Small intestine (tissue), 16 donors: ENCODE measurements around the gene ST8SIA4. TPM values are rescaled to one million over a fixed set of nuclear protein-coding genes. Genes with fewer than 3 reads are reported as not detected.

Experiments used
- DNase-seq, 2 donors: peaks; one replicate each; pipeline versions ENCODE4 v3.0.0 to v3.0.0-alpha.2; 2013
- FAIRE-seq: peaks from 2 replicates; lab custom pipeline; 2012; peaks lifted over from hg19 to GRCh38; lab: Jason Lieb, UNC
- H3K27ac ChIP-seq, 3 donors: one replicate each; pipeline ENCODE4 v1.5.1; 2013; ENCODE audit warnings: low read length in 2 of 3, mild to moderate bottlenecking in 2 of 3, control low read depth in 1 of 3, inconsistent platforms in 1 of 3, low read depth in 1 of 3, moderate library complexity in 1 of 3
- H3K27me3 ChIP-seq, 3 donors: one replicate each; pipeline ENCODE4 v1.6.1; 2013; ENCODE audit warnings: low read length in 3 of 3, inconsistent platforms in 1 of 3; ENCODE audit not compliant: control insufficient read depth in 3 of 3, insufficient read depth in 3 of 3
- H3K36me3 ChIP-seq, 3 donors: one replicate each; pipeline ENCODE4 v1.6.1; 2013; ENCODE audit warnings: low read length in 3 of 3, inconsistent platforms in 1 of 3, low read depth in 1 of 3, mild to moderate bottlenecking in 1 of 3, moderate library complexity in 1 of 3; ENCODE audit not compliant: control insufficient read depth in 3 of 3, insufficient read depth in 2 of 3
- H3K4me1 ChIP-seq, 3 donors: one replicate each; pipeline ENCODE4 v1.6.1; 2013; ENCODE audit warnings: low read length in 2 of 3, inconsistent platforms in 1 of 3, low read depth in 1 of 3, mild to moderate bottlenecking in 1 of 3, moderate library complexity in 1 of 3; ENCODE audit not compliant: control insufficient read depth in 3 of 3, insufficient read depth in 2 of 3
- H3K4me3 ChIP-seq, 3 donors: one replicate each; pipeline ENCODE4 v1.5.1; 2013; ENCODE audit warnings: low read length in 3 of 3, control low read depth in 1 of 3, inconsistent platforms in 1 of 3, low read depth in 1 of 3, mild to moderate bottlenecking in 1 of 3, moderate library complexity in 1 of 3
- H3K9me3 ChIP-seq, 2 donors: one replicate each; pipeline ENCODE4 v1.6.1; 2013; ENCODE audit warnings: low read depth in 1 of 2, low read length in 1 of 2; ENCODE audit not compliant: control insufficient read depth in 2 of 2, insufficient read depth in 1 of 2
- WGBS, 3 donors: extraction: QIAGEN DNeasy Blood & Tissue Kit; methylation state at CpG; one replicate each; pipeline ENCODE4 v1.1.7; 2013; 5-methylcytosine and 5-hydroxymethylcytosine counted together
- long read RNA-seq, 10 donors: transcript quantifications; one replicate each; lab custom pipeline, GENCODE V29; 2026
- polyA plus RNA-seq, 4 donors: library from polyadenylated mRNA; stranded (reverse) in 3 of 4; unstranded in 1 of 4; fragments of 200-250 nt in 3 of 4; fragments of 120-200 nt in 1 of 4; gene quantifications; one replicate each; pipeline versions ENCODE4 v1.2.1 to v1.2.3, GENCODE V29; 2013
- donor health status: healthy with polysubstance abuse.
- donor health status: control.
- donor health status: control.
- donor health status: Bipolar disorder and iron deficiency.
- donor health status: healthy.

The ST8SIA4 gene
- polyA plus RNA-seq: 1 to 10 TPM in 3 of 4 donors, under 1 TPM in 1; 0.27 to 5.9 (median 1.5) TPM
- long read RNA-seq, donor 1, full-length matches to known transcripts: 5 of 5 reads
- long read RNA-seq, donor 1, partial matches to known transcripts: 0 of 5 reads
- long read RNA-seq, donor 1, other reads (novel, unspliced or antisense): 0 of 5 reads
- long read RNA-seq, donor 2, full-length matches to known transcripts: 1 of 1 reads
- long read RNA-seq, donor 2, partial matches to known transcripts: 0 of 1 reads
- long read RNA-seq, donor 2, other reads (novel, unspliced or antisense): 0 of 1 reads
- long read RNA-seq, donor 3, full-length matches to known transcripts: 1 of 1 reads
- long read RNA-seq, donor 3, partial matches to known transcripts: 0 of 1 reads
- long read RNA-seq, donor 3, other reads (novel, unspliced or antisense): 0 of 1 reads
- long read RNA-seq, donor 4: 0 reads
- long read RNA-seq, donor 5: 0 reads
- long read RNA-seq, donor 6, full-length matches to known transcripts: 2 of 2 reads
- long read RNA-seq, donor 6, partial matches to known transcripts: 0 of 2 reads
- long read RNA-seq, donor 6, other reads (novel, unspliced or antisense): 0 of 2 reads
- long read RNA-seq, donor 7: 0 reads
- long read RNA-seq, donor 8: 0 reads
- long read RNA-seq, donor 9, partial matches to known transcripts: 0 of 1 reads
- long read RNA-seq, donor 9, other reads (novel, unspliced or antisense): 0 of 1 reads
- long read RNA-seq, donor 10, full-length matches to known transcripts: 4 of 4 reads
- long read RNA-seq, donor 10, partial matches to known transcripts: 0 of 4 reads
- long read RNA-seq, donor 10, other reads (novel, unspliced or antisense): 0 of 4 reads

GRCh38 chr5:100903039-100903887, at the start of gene ST8SIA4:
ST8SIA4 (minus strand) TSS chr5:100903282; CDS start chr5:100902955, 327 bp downstream.
- 1 to 7% (median 5%) methylated on average over 42 to 43 of the region's 43 CpGs for WGBS, 3 donors
- FAIRE-seq: no peak

GRCh38 chr5:100950985-100951384, 47.9 kb upstream of the ST8SIA4 start:
- FAIRE-seq (no peak), DNase-seq (no peak)
- H3K4me3 ChIP-seq: no peak overlapping the region
- H3K27me3 ChIP-seq: no peaks in the 10 kb centered on the region
- WGBS, 3 donors: 56 to 67% (median 61%) methylated on average over 4 of the region's 4 CpGs
- no peaks in the 10 kb centered on the region for H3K36me3 ChIP-seq
- H3K27ac ChIP-seq: no peak overlapping the region
- H3K9me3 ChIP-seq: no peaks in the 10 kb centered on the region
- H3K4me1 ChIP-seq: no peaks in the 10 kb centered on the region

More at GRCh38 chr5:100903039-100903887, at the start of gene ST8SIA4:
- Histone ChIP-seq H3K4me1 (peaks cover 0 to 2% (median 0%) of the 10 kb centered on the region in 3 donors), H3K27me3 (peaks cover 0 to 56% (median 4%) of the 10 kb centered on the region in 3 donors), H3K4me3 (peak within 1 kb of the TSS; percentile 43 to 65 (median 61)), H3K9me3 (no peaks in the 10 kb centered on the region), H3K36me3 (no peaks in the 10 kb centered on the region), H3K27ac (peak within 1 kb of the TSS; percentile 64 to 87 (median 66))
- DNase-seq: peak; percentile 72 to 76

GRCh38 chr5:100913298-100913697, 10.2 kb upstream of the ST8SIA4 start:
- Histone ChIP-seq H3K9me3 (no peaks in the 10 kb centered on the region), H3K4me1 (no peaks in the 10 kb centered on the region), H3K4me3 (no peak overlapping the region), H3K27ac (no peak overlapping the region), H3K36me3 (no peaks in the 10 kb centered on the region), H3K27me3 (no peaks in the 10 kb centered on the region)
- no peak for FAIRE-seq
- no peak for DNase-seq
- WGBS, 3 donors: 90 to 96% (median 90%) methylated on average over 2 of the region's 2 CpGs

GRCh38 chr5:100909034-100909433, 6.0 kb upstream of the ST8SIA4 start:
- Histone ChIP-seq H3K27ac (no peak overlapping the region), H3K36me3 (no peaks in the 10 kb centered on the region), H3K4me3 (no peak overlapping the region), H3K9me3 (no peaks in the 10 kb centered on the region), H3K4me1 (no peaks in the 10 kb centered on the region), H3K27me3 (peaks cover 0 to 14% (median 0%) of the 10 kb centered on the region in 3 donors)
- FAIRE-seq (no peak), DNase-seq (no peak)
- 80 to 95% (median 89%) methylated on average over 4 of the region's 4 CpGs for WGBS, 3 donors

- H3K9me3 ChIP-seq: no peaks in the 10 kb centered on the region
- no peak overlapping the region for H3K4me3 ChIP-seq
- 66 to 81% (median 72%) methylated on average over 6 of the region's 6 CpGs for WGBS, 3 donors
- FAIRE-seq (no peak), DNase-seq (peak in 1 of 2 donors; percentile 16)
- no peaks in the 10 kb centered on the region for H3K4me1 ChIP-seq
- H3K27me3 ChIP-seq: peaks cover 0 to 50% (median 4%) of the 10 kb centered on the region in 3 donors
- no peaks in the 10 kb centered on the region for H3K36me3 ChIP-seq
- peak overlapping the region in 1 of 3 donors; percentile 87 for H3K27ac ChIP-seq
Observed at GRCh38 chr5:100905259-100905914, 2.3 kb upstream of the ST8SIA4 start.

- Histone ChIP-seq H3K36me3 (no peaks in the 10 kb centered on the region), H3K9me3 (no peaks in the 10 kb centered on the region), H3K27ac (peak overlapping the region; percentile 27 to 87 (median 65)), H3K27me3 (peaks cover 0 to 56% (median 4%) of the 10 kb centered on the region in 3 donors), H3K4me1 (no peaks in the 10 kb centered on the region), H3K4me3 (peak overlapping the region; percentile 26 to 61 (median 41))
- 7 to 14% (median 13%) methylated on average over 23 of the region's 23 CpGs for WGBS, 3 donors
- peak; percentile 15 for DNase-seq
- no peak for FAIRE-seq
Observed at GRCh38 chr5:100904259-100904861, 1.3 kb upstream of the ST8SIA4 start.

GRCh38 chr5:100902440-100903038, 543 bp downstream of the ST8SIA4 start:
- Histone ChIP-seq H3K9me3 (no peaks in the 10 kb centered on the region), H3K27me3 (peaks cover 0 to 56% (median 4%) of the 10 kb centered on the region in 3 donors), H3K36me3 (no peaks in the 10 kb centered on the region), H3K27ac (peak overlapping the region; percentile 64 to 87 (median 66)), H3K4me1 (peaks cover 0 to 2% (median 0%) of the 10 kb centered on the region in 3 donors), H3K4me3 (peak overlapping the region; percentile 43 to 65 (median 61))
- FAIRE-seq (no peak), DNase-seq (peak in 1 of 2 donors; percentile 10)
- 1 to 3% (median 3%) methylated on average over 14 of the region's 14 CpGs for WGBS, 3 donors
